ENCODE measurements around the gene PAK2. TPM values are rescaled to one million over a fixed set of nuclear protein-coding genes. Genes with fewer than 3 reads are reported as not detected.
"Not testable (repeated sequence)": the region's sequence is repeated elsewhere in the genome, so short reads cannot be mapped to it uniquely, and the experiment has no call there.

Gene PAK2
- total and polyA plus RNA-seq, 12 donors: 14.5 to 62.2 (median 50.4) TPM

- 91 to 97% methylated on average over 6 of the region's 6 CpGs for WGBS, 2 donors
- peaks cover 0 to 4% (median 0%) of the 10 kb centered on the region in 11 donors for H3K9me3 ChIP-seq
- H3K4me1 ChIP-seq: peaks cover 0 to 23% (median 13%) of the 10 kb centered on the region in 9 donors
- no peaks in the 10 kb centered on the region for H3K27me3 ChIP-seq
- no peak for DNase-seq
- intact Hi-C loops (cut with DNase I): loop anchor here in 1 of 10 donors (5.0 kb wide), 1 partner anchor 205 kb away; the partner anchor contains the start of gene NCBP2
- no peak for TF ChIP-seq CTCF (IDR thresholded peaks at IDR 0.05)
- no peak overlapping the region for H3K4me3 ChIP-seq
- ATAC-seq: no peak
- H3K36me3 ChIP-seq: peaks cover 0 to 19% (median 0%) of the 10 kb centered on the region in 9 donors
- H3K27ac ChIP-seq: no peak overlapping the region
These were observed 2.0 kb upstream of the PAK2 start for GRCh38 chr3:196737655-196738054.

GRCh38 chr3:196740481-196741248 is 1.0 kb downstream of the PAK2 start:
- DNase-seq: peak in 1 of 2 donors; percentile 19
- WGBS, 2 donors: 0 to 1% methylated on average over 30 of the region's 30 CpGs
- peaks cover 0 to 40% (median 17%) of the 10 kb centered on the region in 9 donors for H3K4me1 ChIP-seq
- H3K9me3 ChIP-seq: peaks cover 0 to 4% (median 0%) of the 10 kb centered on the region in 11 donors
- ATAC-seq: peak; percentile 1 to 46 (median 18)
- H3K4me3 ChIP-seq: peak overlapping the region; percentile 82 to 99 (median 91)
- peak overlapping the region; percentile 96 to 99 (median 98) for H3K27ac ChIP-seq
- intact Hi-C loops (cut with DNase I): loop anchor here in 1 of 10 donors (5.0 kb wide), 1 partner anchor 72 kb away; no protein-coding TSS in a partner anchor
- peaks cover 0 to under 1% (median 0%) of the 10 kb centered on the region in 9 donors for H3K36me3 ChIP-seq
- no peaks in the 10 kb centered on the region for H3K27me3 ChIP-seq
- TF ChIP-seq CTCF (IDR thresholded peaks at IDR 0.05): no peak

- intact Hi-C loops (cut with DNase I): loop anchor here in 1 of 10 donors (5.0 kb wide), 1 partner anchor 71 kb away; no protein-coding TSS in a partner anchor
- no peak for TF ChIP-seq CTCF (IDR thresholded peaks at IDR 0.05)
- peak overlapping the region; percentile 82 to 99 (median 91) for H3K4me3 ChIP-seq
- peaks cover 0 to 4% (median 0%) of the 10 kb centered on the region in 11 donors for H3K9me3 ChIP-seq
- DNase-seq (no peak), ATAC-seq (no peak)
- WGBS, 2 donors: 24 to 29% methylated on average over 5 of the region's 5 CpGs
- peaks cover 0 to 47% (median 17%) of the 10 kb centered on the region in 9 donors for H3K4me1 ChIP-seq
- peak overlapping the region; percentile 96 to 99 (median 98) for H3K27ac ChIP-seq
- no peaks in the 10 kb centered on the region for H3K27me3 ChIP-seq
- peaks cover 0 to 8% (median 0%) of the 10 kb centered on the region in 9 donors for H3K36me3 ChIP-seq
These were observed 1.7 kb downstream of the PAK2 start for GRCh38 chr3:196741249-196741889.

GRCh38 chr3:196743569-196743968 is 3.9 kb downstream of the PAK2 start:
- intact Hi-C loops (cut with DNase I): loop anchor here in 1 of 10 donors (5.0 kb wide), 1 partner anchor 69 kb away; no protein-coding TSS in a partner anchor
- not testable (repeated sequence) for H3K27ac ChIP-seq, H3K4me3 ChIP-seq, H3K9me3 ChIP-seq, H3K27me3 ChIP-seq, DNase-seq, ATAC-seq
- 95 to 97% methylated on average over 10 of the region's 10 CpGs for whole genome bisulfite sequencing, 2 donors
- Histone ChIP-seq H3K4me1 (peaks cover 0 to 53% (median 17%) of the 10 kb centered on the region in 9 donors), H3K36me3 (peaks cover 0 to 23% (median 0%) of the 10 kb centered on the region in 9 donors)

Measured in heart right ventricle (tissue), 16 donors.